OCI-LY1 (cell line): ENCODE data around the gene TIMP2.
"Not testable (repeated sequence)": the region's sequence is repeated elsewhere in the genome, so short reads cannot be mapped to it uniquely, and the experiment has no call there.

ENCODE experiments used
- H2AFZ ChIP-seq: fragments of 200-600 bp; sonication (generic), shearing (Covaris generic); 2 replicates; pipeline ENCODE4 v1.6.0; 2014; ENCODE audit warnings: antibody characterized with exemption, mild to moderate bottlenecking, low read length
- H3F3A ChIP-seq: fragments of 200-600 bp; sonication (generic), shearing (Covaris generic); 2 replicates; pipeline ENCODE4 v1.6.0; 2014; ENCODE audit warnings: mild to moderate bottlenecking, antibody characterized with exemption, low read length, moderate library complexity; ENCODE audit not compliant: insufficient read depth
- H3K27ac ChIP-seq: fragments of 200-600 bp; sonication (generic); 2 replicates; pipeline ENCODE4 v1.5.1; 2014; ENCODE audit warnings: low read length, mixed run types, mild to moderate bottlenecking, low read depth; ENCODE audit not compliant: poor library complexity, severe bottlenecking
- H3K27me3 ChIP-seq: fragments of 200-600 bp; sonication (generic); 2 replicates; pipeline ENCODE4 v1.6.0; 2014; ENCODE audit warnings: antibody characterized with exemption, mild to moderate bottlenecking, low read length, moderate library complexity; ENCODE audit not compliant: insufficient read depth
- H3K36me3 ChIP-seq: fragments of 200-600 bp; sonication (generic); 2 replicates; pipeline ENCODE4 v1.6.1; 2014; ENCODE audit warnings: mild to moderate bottlenecking, antibody characterized with exemption, low read length, moderate library complexity, mixed read lengths; ENCODE audit not compliant: insufficient read depth
- H3K4me1 ChIP-seq: fragments of 200-600 bp; sonication (generic); 2 replicates; pipeline ENCODE4 v1.5.1; 2014; ENCODE audit warnings: mild to moderate bottlenecking, low read length, moderate library complexity; ENCODE audit not compliant: insufficient read depth, severe bottlenecking
- H3K4me2 ChIP-seq: fragments of 200-600 bp; sonication (generic), shearing (Covaris generic); 2 replicates; pipeline ENCODE4 v1.6.1; 2014; ENCODE audit warnings: low read length
- H3K4me3 ChIP-seq: fragments of 200-600 bp; sonication (generic); 2 replicates; pipeline ENCODE4 v1.5.1; 2014; ENCODE audit warnings: low read length, low read depth, mild to moderate bottlenecking, mixed read lengths; ENCODE audit not compliant: poor library complexity, severe bottlenecking
- H3K79me2 ChIP-seq: fragments of 200-600 bp; shearing (Covaris generic); 2 replicates; pipeline ENCODE4 v1.6.1; 2016; ENCODE audit warnings: mixed run types, low read length, mixed read lengths; ENCODE audit not compliant: insufficient read depth
- H3K9ac ChIP-seq: fragments of 200-600 bp; sonication (generic), shearing (Covaris generic); 2 replicates; pipeline ENCODE4 v1.6.1; 2014; ENCODE audit warnings: mild to moderate bottlenecking, low read length, mixed read lengths
- H3K9me2 ChIP-seq: fragments of 200-600 bp; sonication (generic), shearing (Covaris generic); 2 replicates; pipeline ENCODE4 v1.6.1; 2014; ENCODE audit warnings: low read depth, mild to moderate bottlenecking, low read length, mixed read lengths
- H3K9me3 ChIP-seq: fragments of 200-600 bp; shearing (Covaris generic); 2 replicates; pipeline ENCODE4 v1.6.1; 2014; ENCODE audit warnings: low read length, mixed read lengths
- H4K20me1 ChIP-seq: fragments of 200-600 bp; sonication (generic), shearing (Covaris generic); 2 replicates; pipeline ENCODE4 v1.6.0; 2016; ENCODE audit warnings: mild to moderate bottlenecking, low read length; ENCODE audit not compliant: insufficient read depth
- EZH2 ChIP-seq: fragments of 200-600 bp; sonication (generic), shearing (Covaris generic); IDR thresholded peaks from 2 replicates; pipeline ENCODE4 v1.8.0; 2017; ENCODE audit warnings: borderline replicate concordance, mixed run types, mild to moderate bottlenecking, antibody characterized with exemption, low read length, moderate library complexity, mixed read lengths
- TF ChIP-seq, protein P1 (sequence below): fragments of 200-600 bp; sonication (generic), shearing (Covaris generic); IDR thresholded peaks from 2 replicates; pipeline ENCODE4 v1.5.1; 2017; ENCODE audit warnings: mild to moderate bottlenecking, antibody characterized with exemption, low read length, moderate library complexity, mixed read lengths

TIMP2 gene

GRCh38 chr17:78966123-78966813 lies 41.1 kb upstream of the TIMP2 start:
- H3K4me3 ChIP-seq, result no peak overlapping the region
- H4K20me1 ChIP-seq, result no peaks in the 10 kb centered on the region
- no peak overlapping the region for H3K9ac ChIP-seq
- no peaks in the 10 kb centered on the region for H3K4me1 ChIP-seq
- H3K79me2 ChIP-seq, result no peaks in the 10 kb centered on the region
- no peaks in the 10 kb centered on the region for H3F3A ChIP-seq
- no peaks in the 10 kb centered on the region for H3K9me2 ChIP-seq
- H3K4me2 ChIP-seq, result no peak overlapping the region
- H3K27me3 ChIP-seq, result peaks cover 4% of the 10 kb centered on the region; the same call in 1 of the 2 replicates
- H3K27ac ChIP-seq, result no peak overlapping the region
- H2AFZ ChIP-seq, result no peak overlapping the region
- TF ChIP-seq, protein P1, sequence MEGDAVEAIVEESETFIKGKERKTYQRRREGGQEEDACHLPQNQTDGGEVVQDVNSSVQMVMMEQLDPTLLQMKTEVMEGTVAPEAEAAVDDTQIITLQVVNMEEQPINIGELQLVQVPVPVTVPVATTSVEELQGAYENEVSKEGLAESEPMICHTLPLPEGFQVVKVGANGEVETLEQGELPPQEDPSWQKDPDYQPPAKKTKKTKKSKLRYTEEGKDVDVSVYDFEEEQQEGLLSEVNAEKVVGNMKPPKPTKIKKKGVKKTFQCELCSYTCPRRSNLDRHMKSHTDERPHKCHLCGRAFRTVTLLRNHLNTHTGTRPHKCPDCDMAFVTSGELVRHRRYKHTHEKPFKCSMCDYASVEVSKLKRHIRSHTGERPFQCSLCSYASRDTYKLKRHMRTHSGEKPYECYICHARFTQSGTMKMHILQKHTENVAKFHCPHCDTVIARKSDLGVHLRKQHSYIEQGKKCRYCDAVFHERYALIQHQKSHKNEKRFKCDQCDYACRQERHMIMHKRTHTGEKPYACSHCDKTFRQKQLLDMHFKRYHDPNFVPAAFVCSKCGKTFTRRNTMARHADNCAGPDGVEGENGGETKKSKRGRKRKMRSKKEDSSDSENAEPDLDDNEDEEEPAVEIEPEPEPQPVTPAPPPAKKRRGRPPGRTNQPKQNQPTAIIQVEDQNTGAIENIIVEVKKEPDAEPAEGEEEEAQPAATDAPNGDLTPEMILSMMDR, result no peak
- no peak for TF ChIP-seq EZH2
- H3K36me3 ChIP-seq, result no peaks in the 10 kb centered on the region
- no peaks in the 10 kb centered on the region for H3K9me3 ChIP-seq

DNA sequence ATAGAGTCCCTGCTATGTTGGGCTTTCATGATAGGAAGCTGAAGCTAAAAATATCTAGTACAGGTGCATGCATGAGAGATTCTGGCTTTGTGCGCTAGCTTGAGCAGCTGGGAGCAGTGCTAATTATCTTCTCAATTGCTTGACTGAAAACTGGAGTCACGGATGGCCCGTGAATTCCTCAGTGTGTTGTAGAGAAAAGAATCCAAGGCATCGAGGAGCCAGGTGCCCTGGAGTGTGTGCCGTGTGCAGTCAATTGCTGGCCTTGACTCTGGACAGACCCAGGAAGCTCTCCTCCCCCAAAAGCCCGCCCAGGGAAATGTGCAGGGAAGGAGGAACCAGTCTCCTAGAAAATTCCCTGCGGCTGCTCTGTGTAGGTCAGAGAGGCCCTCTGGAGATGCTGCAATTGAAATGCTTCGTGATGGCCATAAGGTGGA lies 40.3 kb upstream of the TIMP2 start:
- H3K9ac ChIP-seq, result no peak overlapping the region
- no peak overlapping the region for H3K4me3 ChIP-seq
- no peaks in the 10 kb centered on the region for H3K9me2 ChIP-seq

GRCh38 chr17:78963378-78963777 lies 38.2 kb upstream of the TIMP2 start:
- H3K9me3 ChIP-seq, result no peaks in the 10 kb centered on the region
- H3K4me3 ChIP-seq, result no peak overlapping the region
- H3K36me3 ChIP-seq, result no peaks in the 10 kb centered on the region
- peaks cover 4% of the 10 kb centered on the region; the same call in 1 of the 2 replicates for H3K27me3 ChIP-seq
- no peaks in the 10 kb centered on the region for H3K4me1 ChIP-seq
- H3K9ac ChIP-seq, result no peak overlapping the region
- H3K4me2 ChIP-seq, result no peak overlapping the region
- no peaks in the 10 kb centered on the region for H3K79me2 ChIP-seq
- H3K9me2 ChIP-seq, result no peaks in the 10 kb centered on the region
- H3F3A ChIP-seq, result no peaks in the 10 kb centered on the region
- H2AFZ ChIP-seq, result no peak overlapping the region
- TF ChIP-seq, protein P1, result no peak
- H3K27ac ChIP-seq, result no peak overlapping the region
- no peaks in the 10 kb centered on the region for H4K20me1 ChIP-seq

More for the DNA sequence above, 40.3 kb upstream of the TIMP2 start:
- Histone ChIP-seq H3K79me2 (no peaks in the 10 kb centered on the region), H4K20me1 (no peaks in the 10 kb centered on the region), H3K27me3 (peaks cover 4% of the 10 kb centered on the region; the same call in 1 of the 2 replicates), H2AFZ (no peak overlapping the region), H3K4me2 (no peak overlapping the region), H3K36me3 (no peaks in the 10 kb centered on the region), H3K9me3 (no peaks in the 10 kb centered on the region), H3K27ac (no peak overlapping the region), H3K4me1 (no peaks in the 10 kb centered on the region), H3F3A (no peaks in the 10 kb centered on the region)
- no peak for TF ChIP-seq EZH2
- TF ChIP-seq, protein P1, result no peak

- not testable (repeated sequence) for H3K4me1 ChIP-seq, H3F3A ChIP-seq, H4K20me1 ChIP-seq, H3K79me2 ChIP-seq, H3K9ac ChIP-seq, H3K9me3 ChIP-seq, H3K4me3 ChIP-seq, H2AFZ ChIP-seq, H3K27me3 ChIP-seq, H3K4me2 ChIP-seq, H3K36me3 ChIP-seq, H3K27ac ChIP-seq, H3K9me2 ChIP-seq
These were observed 37.8 kb upstream of the TIMP2 start for GRCh38 chr17:78962984-78963348.
